Epithelial cell of proximal tubule (primary cell): ENCODE results near the gene HMGCL. TPM values are rescaled to one million over a fixed set of nuclear protein-coding genes. Genes with fewer than 3 reads are reported as not detected.
"Not testable (repeated sequence)": the region's sequence is repeated elsewhere in the genome, so short reads cannot be mapped to it uniquely, and the experiment has no call there.

Source experiments
- DNase-seq: peaks from one replicate; pipeline ENCODE4 v3.0.0-alpha.2; 2011; ENCODE audit warnings: low read depth
- H3K4me3 ChIP-seq: 2 replicates; pipeline ENCODE4 v1.5.1; 2011; ENCODE audit warnings: low read depth, mild to moderate bottlenecking, low read length
- CTCF ChIP-seq: conservative IDR thresholded peaks from 2 replicates; pipeline ENCODE4 v1.5.1; 2012; ENCODE audit warnings: low read depth, mild to moderate bottlenecking, low read length
- total RNA-seq: library from RNA; depleted of rRNA; stranded (reverse); fragments of >200 nt; gene quantifications from 2 replicates; pipeline ENCODE4 v1.2.3, GENCODE V29; 2015

The HMGCL gene
- total RNA-seq, 1 donor from 2014 or later, result 38.5 TPM

GRCh38 chr1:23865543-23865930, 40.3 kb upstream of the HMGCL start:
- TF ChIP-seq CTCF, result no peak
- peak overlapping the region; percentile 3 for H3K4me3 ChIP-seq
- peak; percentile 84 for DNase-seq

- no peak for TF ChIP-seq CTCF
- no peak for DNase-seq
- H3K4me3 ChIP-seq, result no peak overlapping the region
These were observed 39.7 kb upstream of the HMGCL start for GRCh38 chr1:23864801-23865542.

GRCh38 chr1:23862640-23863039, 37.4 kb upstream of the HMGCL start:
- no peak for TF ChIP-seq CTCF
- no peak overlapping the region for H3K4me3 ChIP-seq
- DNase-seq, result no peak

GRCh38 chr1:23854568-23854967, 29.3 kb upstream of the HMGCL start:
- H3K4me3 ChIP-seq, result no peak overlapping the region
- no peak for DNase-seq
- TF ChIP-seq CTCF, result peak; percentile 23

- H3K4me3 ChIP-seq, DNase-seq: not testable (repeated sequence)
These were observed 27.9 kb upstream of the HMGCL start for GRCh38 chr1:23853124-23853523.

DNA sequence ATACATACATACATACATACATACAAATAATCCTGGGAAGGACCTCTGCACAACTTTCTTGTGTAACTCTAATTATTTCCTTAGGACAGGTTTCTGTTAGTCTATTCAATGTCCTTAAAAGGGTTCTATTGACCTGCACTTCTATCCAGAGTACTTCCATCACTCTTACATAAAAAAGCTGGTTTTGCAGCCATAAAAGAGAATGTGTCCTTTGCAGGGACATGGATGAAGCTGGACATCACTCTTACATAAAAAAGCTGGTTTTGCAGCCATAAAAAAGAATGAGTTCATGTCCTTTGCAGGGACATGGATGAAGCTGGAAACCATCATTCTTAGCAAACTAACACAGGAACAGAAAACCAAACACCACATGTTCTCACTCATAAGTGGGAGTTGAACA, 26.2 kb upstream of the HMGCL start:
- not testable (repeated sequence) for DNase-seq, H3K4me3 ChIP-seq

GRCh38 chr1:23848673-23849616, 23.7 kb upstream of the HMGCL start:
- H3K4me3 ChIP-seq, result no peak overlapping the region
- DNase-seq, result no peak
- TF ChIP-seq CTCF, result no peak

- DNase-seq, H3K4me3 ChIP-seq: not testable (repeated sequence)
These were observed 22.4 kb upstream of the HMGCL start for GRCh38 chr1:23847482-23848095.
